ENCODE results near the gene DSCAM. TPM values are rescaled to one million over a fixed set of nuclear protein-coding genes. Genes with fewer than 3 reads are reported as not detected.

DSCAM gene
- total RNA-seq, 2 experiments from 2014 or later, result not detected

DNA sequence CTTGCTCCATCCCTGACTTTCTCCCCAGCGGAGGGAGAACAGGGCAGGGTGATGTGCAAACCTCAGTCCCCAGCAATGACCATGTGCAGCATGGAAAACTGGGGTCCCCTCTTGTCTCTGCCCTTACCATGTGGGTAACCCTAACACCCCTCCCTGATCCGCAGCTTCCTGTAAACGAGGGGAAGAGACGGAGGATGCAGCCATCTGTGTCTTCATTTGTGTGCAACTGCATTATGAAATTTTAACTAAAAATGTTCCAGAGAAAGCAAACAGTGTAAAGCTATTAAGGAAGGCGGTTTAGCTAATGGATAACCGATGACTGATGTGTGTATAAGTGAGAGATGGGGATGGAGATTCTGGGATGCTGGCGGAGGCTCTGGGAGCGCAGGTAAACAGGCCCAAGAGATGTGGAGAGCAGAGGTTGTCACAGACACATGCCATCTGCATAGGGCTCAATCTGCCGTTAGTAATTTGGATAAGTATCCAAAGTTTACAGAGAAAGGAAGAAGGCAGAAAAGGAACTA lies 206.6 kb downstream of the DSCAM start:
- no peak for DNase-seq
- Mint-ChIP-seq H3K9me3 (no peaks in the 10 kb centered on the region), H3K4me3 (no peak overlapping the region), H3K4me1 (ENCODE audit: low read depth) (no peaks in the 10 kb centered on the region), H3K27me3 (no peaks in the 10 kb centered on the region), H3K27ac (no peak overlapping the region), H3K36me3 (ENCODE audit: low read depth) (no peaks in the 10 kb centered on the region)
- Histone ChIP-seq H3K27me3 (ENCODE audit: control insufficient read depth in 1 of 2, insufficient read depth in 2 of 2, low read length in 2 of 2) (no peaks in the 10 kb centered on the region), H3K9me3 (ENCODE audit: control insufficient read depth in 1 of 2, insufficient read depth in 1 of 2, low read length in 2 of 2) (peaks cover 0 to under 1% of the 10 kb centered on the region in 2 experiments), H3K4me1 (ENCODE audit: insufficient read depth, low read length) (no peaks in the 10 kb centered on the region), H3K36me3 (ENCODE audit: insufficient read depth, low read length) (no peaks in the 10 kb centered on the region), H3K27ac (ENCODE audit: low read depth in 1 of 2, low read length in 2 of 2) (no peak overlapping the region), H3K4me3 (ENCODE audit: low read length) (no peak overlapping the region)
- TF ChIP-seq, protein P1, sequence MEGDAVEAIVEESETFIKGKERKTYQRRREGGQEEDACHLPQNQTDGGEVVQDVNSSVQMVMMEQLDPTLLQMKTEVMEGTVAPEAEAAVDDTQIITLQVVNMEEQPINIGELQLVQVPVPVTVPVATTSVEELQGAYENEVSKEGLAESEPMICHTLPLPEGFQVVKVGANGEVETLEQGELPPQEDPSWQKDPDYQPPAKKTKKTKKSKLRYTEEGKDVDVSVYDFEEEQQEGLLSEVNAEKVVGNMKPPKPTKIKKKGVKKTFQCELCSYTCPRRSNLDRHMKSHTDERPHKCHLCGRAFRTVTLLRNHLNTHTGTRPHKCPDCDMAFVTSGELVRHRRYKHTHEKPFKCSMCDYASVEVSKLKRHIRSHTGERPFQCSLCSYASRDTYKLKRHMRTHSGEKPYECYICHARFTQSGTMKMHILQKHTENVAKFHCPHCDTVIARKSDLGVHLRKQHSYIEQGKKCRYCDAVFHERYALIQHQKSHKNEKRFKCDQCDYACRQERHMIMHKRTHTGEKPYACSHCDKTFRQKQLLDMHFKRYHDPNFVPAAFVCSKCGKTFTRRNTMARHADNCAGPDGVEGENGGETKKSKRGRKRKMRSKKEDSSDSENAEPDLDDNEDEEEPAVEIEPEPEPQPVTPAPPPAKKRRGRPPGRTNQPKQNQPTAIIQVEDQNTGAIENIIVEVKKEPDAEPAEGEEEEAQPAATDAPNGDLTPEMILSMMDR (IDR thresholded peaks at IDR 0.05), result no peak
- ATAC-seq (ENCODE audit: poor library complexity), result no peak
- CTCF ChIA-PET, result no interaction called here
- intact Hi-C loops (cut with DNase I, micrococcal nuclease), result no loop called here
- POLR2A ChIA-PET, result no interaction called here

GRCh38 chr21:40639616-40640194 lies 207.3 kb downstream of the DSCAM start:
- Histone ChIP-seq H3K27ac (ENCODE audit: low read depth in 1 of 2, low read length in 2 of 2) (no peak overlapping the region), H3K4me1 (ENCODE audit: insufficient read depth, low read length) (no peaks in the 10 kb centered on the region), H3K4me3 (ENCODE audit: low read length) (no peak overlapping the region), H3K36me3 (ENCODE audit: insufficient read depth, low read length) (no peaks in the 10 kb centered on the region), H3K27me3 (ENCODE audit: control insufficient read depth in 1 of 2, insufficient read depth in 2 of 2, low read length in 2 of 2) (no peaks in the 10 kb centered on the region), H3K9me3 (ENCODE audit: control insufficient read depth in 1 of 2, insufficient read depth in 1 of 2, low read length in 2 of 2) (peaks cover 0 to 3% of the 10 kb centered on the region in 2 experiments)
- DNase-seq (no peak), ATAC-seq (ENCODE audit: poor library complexity) (no peak)
- no peaks in the 10 kb centered on the region for H3K9me3 Mint-ChIP-seq
- no peaks in the 10 kb centered on the region for H3K4me1 Mint-ChIP-seq (ENCODE audit: low read depth)
- POLR2A ChIA-PET, result no interaction called here
- intact Hi-C loops (cut with DNase I, micrococcal nuclease), result no loop called here
- H3K4me3 Mint-ChIP-seq, result no peak overlapping the region
- no peaks in the 10 kb centered on the region for H3K36me3 Mint-ChIP-seq (ENCODE audit: low read depth)
- no peak overlapping the region for H3K27ac Mint-ChIP-seq
- TF ChIP-seq, protein P1 (IDR thresholded peaks at IDR 0.05), result no peak
- CTCF ChIA-PET, result no interaction called here
- H3K27me3 Mint-ChIP-seq, result no peaks in the 10 kb centered on the region

DNA sequence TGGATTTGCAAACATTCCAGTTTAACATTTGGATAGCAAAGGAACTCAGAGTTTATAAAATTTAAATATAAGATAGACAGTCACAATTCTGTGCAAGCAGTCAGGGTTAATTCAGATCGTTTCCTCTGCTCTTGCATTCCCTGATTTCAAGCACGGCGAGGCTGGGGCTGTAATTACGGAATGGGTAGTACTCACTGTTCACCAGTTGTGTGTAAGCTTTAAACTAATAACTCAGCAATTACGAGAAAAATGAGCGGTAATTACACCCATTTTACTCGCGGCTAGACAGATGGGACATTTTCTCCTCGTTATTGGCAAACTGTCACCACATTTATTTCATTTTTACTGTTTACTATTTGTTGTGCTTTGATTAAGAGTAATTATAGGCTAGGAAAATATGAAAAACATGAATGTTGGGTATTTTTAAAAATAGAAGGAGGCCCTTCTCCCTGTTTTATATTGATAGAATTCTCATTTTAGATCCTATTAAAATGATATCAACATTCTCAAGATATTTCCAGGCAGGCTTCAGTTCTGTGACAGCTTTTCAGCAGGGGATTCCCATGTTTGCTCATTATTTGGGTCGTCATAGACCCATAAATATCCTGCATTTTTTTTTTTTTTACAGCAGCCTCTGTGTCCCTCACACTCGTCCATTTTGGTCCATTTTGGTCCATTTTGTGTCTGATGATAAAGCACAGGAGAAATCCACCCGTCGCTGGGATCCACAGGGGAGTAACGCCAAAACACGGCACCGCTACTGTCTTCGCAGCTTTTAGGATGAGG lies 208.3 kb downstream of the DSCAM start:
- H3K27me3 Mint-ChIP-seq, result no peaks in the 10 kb centered on the region
- no peaks in the 10 kb centered on the region for H3K36me3 Mint-ChIP-seq (ENCODE audit: low read depth)
- TF ChIP-seq, protein P1 (IDR thresholded peaks at IDR 0.05), result no peak
- H3K9me3 Mint-ChIP-seq, result no peaks in the 10 kb centered on the region
- no peaks in the 10 kb centered on the region for H3K27me3 ChIP-seq (ENCODE audit: control insufficient read depth in 1 of 2, insufficient read depth in 2 of 2, low read length in 2 of 2)
- H3K27ac ChIP-seq (ENCODE audit: low read depth in 1 of 2, low read length in 2 of 2), result no peak overlapping the region
- H3K4me3 Mint-ChIP-seq, result no peak overlapping the region
- H3K4me1 Mint-ChIP-seq (ENCODE audit: low read depth), result no peaks in the 10 kb centered on the region
- CTCF ChIA-PET, result no interaction called here
- intact Hi-C loops (cut with DNase I, micrococcal nuclease), result no loop called here
- peaks cover 0 to 3% of the 10 kb centered on the region in 2 experiments for H3K9me3 ChIP-seq (ENCODE audit: control insufficient read depth in 1 of 2, insufficient read depth in 1 of 2, low read length in 2 of 2)
- POLR2A ChIA-PET, result no interaction called here
- H3K27ac Mint-ChIP-seq, result no peak overlapping the region
- H3K4me1 ChIP-seq (ENCODE audit: insufficient read depth, low read length), result no peaks in the 10 kb centered on the region
- no peaks in the 10 kb centered on the region for H3K36me3 ChIP-seq (ENCODE audit: insufficient read depth, low read length)
- ATAC-seq (ENCODE audit: poor library complexity), result no peak
- H3K4me3 ChIP-seq (ENCODE audit: low read length), result no peak overlapping the region
- DNase-seq, result no peak
